Measurements from ENCODE around the gene MORN1. TPM values are rescaled to one million over a fixed set of nuclear protein-coding genes. Genes with fewer than 3 reads are reported as not detected.
A peak's percentile ranks its signal among the peaks of the same experiment; 100 is the strongest.

MORN1 gene
- total and polyA plus RNA-seq, 2 experiments from 2014 or later, result 10.8 to 24.4 TPM

- Histone ChIP-seq H3K36me3 (no peaks in the 10 kb centered on the region), H3K9me3 (ENCODE audit: low read depth) (no peaks in the 10 kb centered on the region), H3K27ac (peak overlapping the region; percentile 84), H3K4me3 (no peak overlapping the region), H3K4me1 (ENCODE audit: low read depth) (peaks cover 28% of the 10 kb centered on the region), H3K27me3 (no peaks in the 10 kb centered on the region)
- no peak for DNase-seq (ENCODE audit: low read depth in 1 of 2, low spot score in 1 of 2)
- TF ChIP-seq, protein P1, sequence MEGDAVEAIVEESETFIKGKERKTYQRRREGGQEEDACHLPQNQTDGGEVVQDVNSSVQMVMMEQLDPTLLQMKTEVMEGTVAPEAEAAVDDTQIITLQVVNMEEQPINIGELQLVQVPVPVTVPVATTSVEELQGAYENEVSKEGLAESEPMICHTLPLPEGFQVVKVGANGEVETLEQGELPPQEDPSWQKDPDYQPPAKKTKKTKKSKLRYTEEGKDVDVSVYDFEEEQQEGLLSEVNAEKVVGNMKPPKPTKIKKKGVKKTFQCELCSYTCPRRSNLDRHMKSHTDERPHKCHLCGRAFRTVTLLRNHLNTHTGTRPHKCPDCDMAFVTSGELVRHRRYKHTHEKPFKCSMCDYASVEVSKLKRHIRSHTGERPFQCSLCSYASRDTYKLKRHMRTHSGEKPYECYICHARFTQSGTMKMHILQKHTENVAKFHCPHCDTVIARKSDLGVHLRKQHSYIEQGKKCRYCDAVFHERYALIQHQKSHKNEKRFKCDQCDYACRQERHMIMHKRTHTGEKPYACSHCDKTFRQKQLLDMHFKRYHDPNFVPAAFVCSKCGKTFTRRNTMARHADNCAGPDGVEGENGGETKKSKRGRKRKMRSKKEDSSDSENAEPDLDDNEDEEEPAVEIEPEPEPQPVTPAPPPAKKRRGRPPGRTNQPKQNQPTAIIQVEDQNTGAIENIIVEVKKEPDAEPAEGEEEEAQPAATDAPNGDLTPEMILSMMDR (IDR thresholded peaks at IDR 0.05; ENCODE audit: low read depth, low read length), result no peak
Observed at GRCh38 chr1:2277741-2278488, 113.4 kb downstream of the MORN1 start.

DNA sequence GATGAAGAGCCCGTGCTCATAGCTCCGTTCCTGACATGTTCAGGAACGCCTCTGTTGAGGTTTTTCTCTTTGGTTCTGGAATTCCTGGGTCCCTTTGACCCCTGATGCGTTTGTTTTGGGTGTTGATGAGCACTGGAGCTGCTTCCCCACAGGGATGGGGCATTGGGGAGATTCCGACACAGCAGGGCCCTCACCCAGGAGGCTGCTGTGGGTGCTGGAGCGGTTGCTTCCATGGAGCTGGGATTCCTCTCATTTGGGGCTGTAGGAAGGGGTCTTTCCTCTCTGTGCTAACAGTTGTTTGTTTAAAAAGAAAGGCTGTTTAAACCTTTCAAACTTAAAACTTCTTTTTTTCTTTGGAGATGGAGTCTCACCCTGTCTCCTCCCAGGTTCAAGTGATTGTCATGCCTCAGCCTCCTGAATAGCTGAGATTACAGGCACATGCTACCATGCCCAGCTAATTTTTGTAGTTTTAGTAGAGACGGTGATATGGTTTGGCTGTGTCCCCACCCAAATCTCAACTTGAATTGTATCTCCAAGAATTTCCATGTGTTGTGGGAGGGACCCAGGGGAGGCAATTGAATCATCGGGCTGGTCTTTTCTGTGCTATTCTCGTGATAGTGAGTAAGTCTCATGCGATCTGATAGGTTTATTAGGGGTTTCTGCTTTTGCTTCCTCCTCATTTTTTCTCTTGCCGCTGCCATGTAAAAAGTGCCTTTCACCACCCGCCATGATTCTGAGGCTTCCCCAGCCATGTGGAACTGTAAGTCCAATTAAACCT is 114.4 kb downstream of the MORN1 start:
- Histone ChIP-seq H3K4me3 (no peak overlapping the region), H3K36me3 (no peaks in the 10 kb centered on the region), H3K27ac (no peak overlapping the region)

GRCh38 chr1:2275796-2276536 is 115.4 kb downstream of the MORN1 start:
- Histone ChIP-seq H3K4me3 (no peak overlapping the region), H3K27me3 (no peaks in the 10 kb centered on the region), H3K36me3 (no peaks in the 10 kb centered on the region), H3K27ac (peak overlapping the region; percentile 84), H3K4me1 (ENCODE audit: low read depth) (peaks cover 47% of the 10 kb centered on the region), H3K9me3 (ENCODE audit: low read depth) (no peaks in the 10 kb centered on the region)
- TF ChIP-seq, protein P1 (IDR thresholded peaks at IDR 0.05; ENCODE audit: low read depth, low read length), result no peak
- DNase-seq (ENCODE audit: low read depth in 1 of 2, low spot score in 1 of 2), result peak in 1 of 2 donors; percentile 81

More for the DNA sequence above, 114.4 kb downstream of the MORN1 start:
- Histone ChIP-seq H3K4me1 (ENCODE audit: low read depth) (peaks cover 37% of the 10 kb centered on the region), H3K9me3 (ENCODE audit: low read depth) (no peaks in the 10 kb centered on the region), H3K27me3 (no peaks in the 10 kb centered on the region)
- TF ChIP-seq, protein P1 (IDR thresholded peaks at IDR 0.05; ENCODE audit: low read depth, low read length), result no peak
- DNase-seq (ENCODE audit: low read depth in 1 of 2, low spot score in 1 of 2), result peak in 1 of 2 donors; percentile 56

GRCh38 chr1:2274929-2275475 is 116.4 kb downstream of the MORN1 start:
- peak overlapping the region; percentile 84 for H3K27ac ChIP-seq
- TF ChIP-seq, protein P1 (IDR thresholded peaks at IDR 0.05; ENCODE audit: low read depth, low read length), result no peak
- DNase-seq (ENCODE audit: low read depth in 1 of 2, low spot score in 1 of 2), result no peak
- no peaks in the 10 kb centered on the region for H3K36me3 ChIP-seq
- no peaks in the 10 kb centered on the region for H3K9me3 ChIP-seq (ENCODE audit: low read depth)
- peaks cover 57% of the 10 kb centered on the region for H3K4me1 ChIP-seq (ENCODE audit: low read depth)
- no peaks in the 10 kb centered on the region for H3K27me3 ChIP-seq
- no peak overlapping the region for H3K4me3 ChIP-seq

- Histone ChIP-seq H3K27me3 (no peaks in the 10 kb centered on the region), H3K4me1 (ENCODE audit: low read depth) (peaks cover 58% of the 10 kb centered on the region), H3K27ac (peak overlapping the region; percentile 84), H3K9me3 (ENCODE audit: low read depth) (no peaks in the 10 kb centered on the region), H3K4me3 (no peak overlapping the region), H3K36me3 (no peaks in the 10 kb centered on the region)
- TF ChIP-seq, protein P1 (IDR thresholded peaks at IDR 0.05; ENCODE audit: low read depth, low read length), result no peak
- no peak for DNase-seq (ENCODE audit: low read depth in 1 of 2, low spot score in 1 of 2)
Observed at GRCh38 chr1:2274231-2274928, 117.0 kb downstream of the MORN1 start.

Measured in cardiac muscle cell (in vitro differentiated cells and primary cell).